WTC11 (cell line): Measurements from ENCODE around the gene WWOX. TPM values are rescaled to one million over a fixed set of nuclear protein-coding genes. Genes with fewer than 3 reads are reported as not detected.

ENCODE experiments used
- ATAC-seq: fragments of 200-7000 bp; cut with Tn5 transposase; 2 replicates; pipeline ENCODE4 v1.10.0; 2021; ENCODE audit warnings: mild to moderate bottlenecking, moderate library complexity
- CTCF ChIA-PET: fragments of 300-600 bp; sonication (Branson Sonifier 250); formaldehyde crosslinking; loops from one replicate; lab custom pipeline; 2021; ENCODE audit warnings: antibody characterized with exemption; lab: Charles Lee
- POLR2A ChIA-PET: fragments of 350-600 bp; sonication (Branson Sonifier 250); formaldehyde crosslinking; loops from one replicate; lab custom pipeline; 2021; ENCODE audit warnings: antibody characterized with exemption; lab: Charles Lee
- DNase-seq: peaks from one replicate; pipeline ENCODE4 v3.0.0; 2021; ENCODE audit warnings: low spot score
- H3K27ac Mint-ChIP-seq: 2 replicates; pipeline ENCODE4 v1.8.0; 2021; ENCODE audit warnings: mixed read lengths
- H3K27me3 Mint-ChIP-seq: 2 replicates; pipeline ENCODE4 v1.8.0; 2021; ENCODE audit warnings: low read depth, mild to moderate bottlenecking, moderate library complexity, mixed read lengths
- H3K36me3 Mint-ChIP-seq: 2 replicates; pipeline ENCODE4 v1.8.0; 2021; ENCODE audit warnings: mixed read lengths
- H3K4me1 Mint-ChIP-seq: 2 replicates; pipeline ENCODE4 v1.8.0; 2022; ENCODE audit warnings: mixed read lengths
- H3K4me3 Mint-ChIP-seq: 2 replicates; pipeline ENCODE4 v1.8.0; 2021; ENCODE audit warnings: mild to moderate bottlenecking, moderate library complexity, mixed read lengths
- H3K9me3 Mint-ChIP-seq: 2 replicates; pipeline ENCODE4 v1.8.0; 2021; ENCODE audit warnings: mixed read lengths
- ELF4 ChIP-seq: sonication (generic); formaldehyde crosslinking; IDR thresholded peaks from 2 replicates; pipeline ENCODE4 v1.8.1; 2022; ENCODE audit warnings: low read depth, mild to moderate bottlenecking, moderate library complexity, missing genetic modification reagents
- EMX1 ChIP-seq: fragments of 250-450 bp; sonication (Bioruptor Pico); IDR thresholded peaks from 2 replicates; pipeline ENCODE4 v1.8.0; 2021; ENCODE audit warnings: mild to moderate bottlenecking
- ESRRA ChIP-seq: sonication (generic); formaldehyde crosslinking; IDR thresholded peaks from 2 replicates; pipeline ENCODE4 v1.8.1; 2022; ENCODE audit warnings: mild to moderate bottlenecking, missing genetic modification reagents, borderline replicate concordance
- GTF2I ChIP-seq: fragments of 250-450 bp; sonication (Bioruptor Pico); conservative IDR thresholded peaks from 2 replicates; pipeline ENCODE4 v1.4.0; 2021; ENCODE audit warnings: mild to moderate bottlenecking
- HMGXB4 ChIP-seq: sonication (generic); formaldehyde crosslinking; IDR thresholded peaks from 2 replicates; pipeline ENCODE4 v1.8.1; 2023; ENCODE audit warnings: mild to moderate bottlenecking, moderate library complexity, missing genetic modification reagents
- KAT7 ChIP-seq: sonication (generic); formaldehyde crosslinking; IDR thresholded peaks from 2 replicates; pipeline ENCODE4 v1.8.1; 2023; ENCODE audit warnings: missing genetic modification reagents, mild to moderate bottlenecking, borderline replicate concordance
- RELA ChIP-seq: sonication (generic); formaldehyde crosslinking; IDR thresholded peaks from 2 replicates; pipeline ENCODE4 v1.8.1; 2022; ENCODE audit warnings: missing genetic modification reagents, mild to moderate bottlenecking, borderline replicate concordance
- SMAD3 ChIP-seq: sonication (generic); formaldehyde crosslinking; IDR thresholded peaks from 2 replicates; pipeline ENCODE4 v1.8.0; 2022; ENCODE audit warnings: missing genetic modification reagents, mild to moderate bottlenecking, borderline replicate concordance
- SMAD4 ChIP-seq: sonication (generic); formaldehyde crosslinking; IDR thresholded peaks from 2 replicates; pipeline ENCODE4 v1.8.0; 2022; ENCODE audit warnings: mild to moderate bottlenecking, missing genetic modification reagents
- STAT6 ChIP-seq: sonication (generic); formaldehyde crosslinking; conservative IDR thresholded peaks from 2 replicates; pipeline ENCODE4 v1.8.1; 2023; ENCODE audit warnings: mild to moderate bottlenecking, low read depth, missing genetic modification reagents, moderate library complexity
- TP53 ChIP-seq: sonication (generic); formaldehyde crosslinking; IDR thresholded peaks from 2 replicates; pipeline ENCODE4 v1.8.1; 2023; ENCODE audit warnings: mild to moderate bottlenecking, missing genetic modification reagents
- ZNF121 ChIP-seq: sonication (generic); formaldehyde crosslinking; IDR thresholded peaks from 2 replicates; pipeline ENCODE4 v1.8.0; 2023; ENCODE audit warnings: missing genetic modification reagents
- ZNF219 ChIP-seq: sonication (generic); formaldehyde crosslinking; IDR thresholded peaks from 2 replicates; pipeline ENCODE4 v1.8.0; 2023; ENCODE audit warnings: missing genetic modification reagents, mild to moderate bottlenecking, borderline replicate concordance
- total RNA-seq: library from RNA; stranded (reverse); gene quantifications from 3 replicates; pipeline ENCODE4 v1.2.3, GENCODE V29; 2021
- TF ChIP-seq, protein P1 (sequence below): sonication (generic); formaldehyde crosslinking; IDR thresholded peaks from 2 replicates; pipeline ENCODE4 v1.8.1; 2022; ENCODE audit warnings: missing genetic modification reagents, borderline replicate concordance
- TF ChIP-seq, protein P2 (sequence below): fragments of 200-600 bp; IDR thresholded peaks from 2 replicates; pipeline ENCODE4 v1.8.0; 2022; ENCODE audit warnings: antibody characterized with exemption
- TF ChIP-seq, protein P3 (sequence below): sonication (generic); formaldehyde crosslinking; IDR thresholded peaks from 2 replicates; pipeline ENCODE4 v1.8.1; 2023; ENCODE audit warnings: mild to moderate bottlenecking, missing genetic modification reagents
- TF ChIP-seq, protein P4 (sequence below): sonication (generic); formaldehyde crosslinking; IDR thresholded peaks from 2 replicates; pipeline ENCODE4 v1.8.1; 2023; ENCODE audit warnings: mild to moderate bottlenecking, missing genetic modification reagents

The WWOX gene
- total RNA-seq, 1 experiment from 2014 or later: 15.7 TPM

DNA sequence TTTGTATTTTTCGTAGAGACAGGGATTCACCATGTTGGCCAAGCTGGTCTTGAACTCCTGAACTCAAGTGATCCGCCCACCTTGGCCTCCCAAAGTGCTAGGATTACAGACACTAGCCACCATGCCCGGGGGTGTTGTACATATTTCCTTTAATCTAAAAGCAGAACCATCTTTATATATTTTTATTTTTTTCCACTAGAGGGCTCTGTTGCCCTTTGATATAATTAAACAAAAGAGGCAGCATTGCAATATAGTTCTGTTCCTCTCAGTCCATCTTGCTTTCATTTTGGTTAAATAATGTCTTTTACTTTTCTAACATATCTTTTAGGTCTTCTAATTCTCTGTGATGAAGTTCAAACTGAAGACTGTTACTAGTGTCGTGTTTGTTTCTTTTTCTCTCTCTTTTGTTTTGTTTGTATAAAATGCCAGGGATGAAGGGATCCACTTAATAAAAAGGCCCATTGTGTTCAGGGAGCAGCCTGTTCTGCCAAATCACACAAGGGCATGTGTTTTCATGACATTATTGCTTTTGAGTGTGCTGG, 23.4 kb downstream of the WWOX start:
- CTCF ChIA-PET: no interaction called here
- no peak for TF ChIP-seq KAT7 (CRISPR knock-in tag)
- no peak for TF ChIP-seq GTF2I (CRISPR knock-in tag)
- no peak for TF ChIP-seq ELF4 (CRISPR knock-in tag)
- no peak for TF ChIP-seq HMGXB4 (CRISPR knock-in tag)
- TF ChIP-seq SMAD4 (CRISPR knock-in tag): no peak
- TF ChIP-seq, protein P1, sequence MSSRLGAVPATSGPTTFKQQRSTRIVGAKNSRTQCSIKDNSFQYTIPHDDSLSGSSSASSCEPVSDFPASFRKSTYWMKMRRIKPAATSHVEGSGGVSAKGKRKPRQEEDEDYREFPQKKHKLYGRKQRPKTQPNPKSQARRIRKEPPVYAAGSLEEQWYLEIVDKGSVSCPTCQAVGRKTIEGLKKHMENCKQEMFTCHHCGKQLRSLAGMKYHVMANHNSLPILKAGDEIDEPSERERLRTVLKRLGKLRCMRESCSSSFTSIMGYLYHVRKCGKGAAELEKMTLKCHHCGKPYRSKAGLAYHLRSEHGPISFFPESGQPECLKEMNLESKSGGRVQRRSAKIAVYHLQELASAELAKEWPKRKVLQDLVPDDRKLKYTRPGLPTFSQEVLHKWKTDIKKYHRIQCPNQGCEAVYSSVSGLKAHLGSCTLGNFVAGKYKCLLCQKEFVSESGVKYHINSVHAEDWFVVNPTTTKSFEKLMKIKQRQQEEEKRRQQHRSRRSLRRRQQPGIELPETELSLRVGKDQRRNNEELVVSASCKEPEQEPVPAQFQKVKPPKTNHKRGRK (CRISPR knock-in tag): no peak
- TF ChIP-seq, protein P2, sequence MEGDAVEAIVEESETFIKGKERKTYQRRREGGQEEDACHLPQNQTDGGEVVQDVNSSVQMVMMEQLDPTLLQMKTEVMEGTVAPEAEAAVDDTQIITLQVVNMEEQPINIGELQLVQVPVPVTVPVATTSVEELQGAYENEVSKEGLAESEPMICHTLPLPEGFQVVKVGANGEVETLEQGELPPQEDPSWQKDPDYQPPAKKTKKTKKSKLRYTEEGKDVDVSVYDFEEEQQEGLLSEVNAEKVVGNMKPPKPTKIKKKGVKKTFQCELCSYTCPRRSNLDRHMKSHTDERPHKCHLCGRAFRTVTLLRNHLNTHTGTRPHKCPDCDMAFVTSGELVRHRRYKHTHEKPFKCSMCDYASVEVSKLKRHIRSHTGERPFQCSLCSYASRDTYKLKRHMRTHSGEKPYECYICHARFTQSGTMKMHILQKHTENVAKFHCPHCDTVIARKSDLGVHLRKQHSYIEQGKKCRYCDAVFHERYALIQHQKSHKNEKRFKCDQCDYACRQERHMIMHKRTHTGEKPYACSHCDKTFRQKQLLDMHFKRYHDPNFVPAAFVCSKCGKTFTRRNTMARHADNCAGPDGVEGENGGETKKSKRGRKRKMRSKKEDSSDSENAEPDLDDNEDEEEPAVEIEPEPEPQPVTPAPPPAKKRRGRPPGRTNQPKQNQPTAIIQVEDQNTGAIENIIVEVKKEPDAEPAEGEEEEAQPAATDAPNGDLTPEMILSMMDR: 0 out of 2 replicates have a peak, but pooled peaks have one; percentile 40
- no peak for TF ChIP-seq STAT6 (CRISPR knock-in tag)
- no peak for TF ChIP-seq ESRRA (CRISPR knock-in tag)
- Mint-ChIP-seq H3K36me3 (peaks cover 12% of the 10 kb centered on the region), H3K27ac (no peak overlapping the region), H3K27me3 (no peaks in the 10 kb centered on the region), H3K9me3 (no peaks in the 10 kb centered on the region), H3K4me3 (no peak overlapping the region), H3K4me1 (peaks cover 6% of the 10 kb centered on the region; the same call in 1 of the 2 replicates)
- POLR2A ChIA-PET: no interaction called here
- no peak for DNase-seq
- ATAC-seq: peak; percentile 58

DNA sequence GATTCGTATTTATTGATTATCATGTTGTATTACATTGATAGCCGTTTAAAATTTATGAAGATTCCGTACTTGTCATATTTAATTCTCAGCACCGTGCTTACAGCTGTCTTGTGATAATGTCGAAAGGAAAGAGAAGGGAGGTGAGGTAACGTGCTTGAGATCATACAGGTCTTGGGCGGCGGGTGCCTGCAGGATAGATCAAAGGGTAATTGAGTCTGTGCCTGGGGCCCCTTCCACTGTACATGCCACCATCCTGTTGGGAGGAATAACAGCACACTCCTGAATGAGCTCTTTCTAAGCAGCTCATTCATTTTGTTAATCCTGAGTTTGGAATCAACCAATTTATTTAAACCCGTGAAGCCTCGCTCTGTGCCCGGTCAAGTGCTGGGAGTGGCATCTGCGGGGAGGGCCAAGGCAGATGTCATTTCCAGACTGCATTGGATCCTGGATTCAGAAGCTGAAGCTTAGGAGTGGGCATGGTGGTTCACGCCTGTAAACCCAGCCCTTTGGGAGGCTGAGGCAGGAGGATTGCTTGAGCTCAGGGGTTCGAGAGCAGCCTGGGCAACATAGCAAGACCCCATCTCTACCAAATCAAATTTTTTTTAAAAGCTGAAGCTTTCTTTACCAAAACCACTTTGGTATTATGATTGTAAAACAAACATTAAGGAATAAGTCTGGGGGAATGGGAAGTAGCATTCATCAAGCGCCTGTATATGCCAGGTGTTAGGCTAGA, 25.8 kb downstream of the WWOX start:
- H3K27ac Mint-ChIP-seq: no peak overlapping the region
- CTCF ChIA-PET: no interaction called here
- POLR2A ChIA-PET: interaction anchor here (0.6 kb wide), 1 partner anchor 628 kb away, joined by 4 read pairs; no protein-coding TSS in a partner anchor

GRCh38 chr16:78126662-78127061, 27.2 kb downstream of the WWOX start:
- ChIA-PET CTCF (no interaction called here), POLR2A (no interaction called here)
- no peaks in the 10 kb centered on the region for H3K36me3 Mint-ChIP-seq
- no peaks in the 10 kb centered on the region for H3K27me3 Mint-ChIP-seq
- H3K4me3 Mint-ChIP-seq: no peak overlapping the region
- no peak overlapping the region for H3K27ac Mint-ChIP-seq
- no peak for ATAC-seq
- H3K9me3 Mint-ChIP-seq: no peaks in the 10 kb centered on the region
- peaks cover 6% of the 10 kb centered on the region; the same call in 1 of the 2 replicates for H3K4me1 Mint-ChIP-seq
- no peak for DNase-seq
- TF ChIP-seq, protein P3, sequence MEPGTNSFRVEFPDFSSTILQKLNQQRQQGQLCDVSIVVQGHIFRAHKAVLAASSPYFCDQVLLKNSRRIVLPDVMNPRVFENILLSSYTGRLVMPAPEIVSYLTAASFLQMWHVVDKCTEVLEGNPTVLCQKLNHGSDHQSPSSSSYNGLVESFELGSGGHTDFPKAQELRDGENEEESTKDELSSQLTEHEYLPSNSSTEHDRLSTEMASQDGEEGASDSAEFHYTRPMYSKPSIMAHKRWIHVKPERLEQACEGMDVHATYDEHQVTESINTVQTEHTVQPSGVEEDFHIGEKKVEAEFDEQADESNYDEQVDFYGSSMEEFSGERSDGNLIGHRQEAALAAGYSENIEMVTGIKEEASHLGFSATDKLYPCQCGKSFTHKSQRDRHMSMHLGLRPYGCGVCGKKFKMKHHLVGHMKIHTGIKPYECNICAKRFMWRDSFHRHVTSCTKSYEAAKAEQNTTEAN: no peak
- TF ChIP-seq, protein P4, sequence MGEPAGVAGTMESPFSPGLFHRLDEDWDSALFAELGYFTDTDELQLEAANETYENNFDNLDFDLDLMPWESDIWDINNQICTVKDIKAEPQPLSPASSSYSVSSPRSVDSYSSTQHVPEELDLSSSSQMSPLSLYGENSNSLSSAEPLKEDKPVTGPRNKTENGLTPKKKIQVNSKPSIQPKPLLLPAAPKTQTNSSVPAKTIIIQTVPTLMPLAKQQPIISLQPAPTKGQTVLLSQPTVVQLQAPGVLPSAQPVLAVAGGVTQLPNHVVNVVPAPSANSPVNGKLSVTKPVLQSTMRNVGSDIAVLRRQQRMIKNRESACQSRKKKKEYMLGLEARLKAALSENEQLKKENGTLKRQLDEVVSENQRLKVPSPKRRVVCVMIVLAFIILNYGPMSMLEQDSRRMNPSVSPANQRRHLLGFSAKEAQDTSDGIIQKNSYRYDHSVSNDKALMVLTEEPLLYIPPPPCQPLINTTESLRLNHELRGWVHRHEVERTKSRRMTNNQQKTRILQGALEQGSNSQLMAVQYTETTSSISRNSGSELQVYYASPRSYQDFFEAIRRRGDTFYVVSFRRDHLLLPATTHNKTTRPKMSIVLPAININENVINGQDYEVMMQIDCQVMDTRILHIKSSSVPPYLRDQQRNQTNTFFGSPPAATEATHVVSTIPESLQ (CRISPR knock-in tag): no peak
- TF ChIP-seq SMAD3 (no peak), RELA (CRISPR knock-in tag) (no peak), TP53 (no peak), EMX1 (no peak)

More for the DNA sequence above, 25.8 kb downstream of the WWOX start:
- peaks cover 6% of the 10 kb centered on the region; the same call in 1 of the 2 replicates for H3K4me1 Mint-ChIP-seq
- TF ChIP-seq ZNF121 (peak; percentile 48; the same call in 1 of the 2 replicates), ZNF219 (no peak)
- TF ChIP-seq, all 79 proteins: peak for 1
- DNase-seq (no peak), ATAC-seq (no peak)
- Mint-ChIP-seq H3K36me3 (no peaks in the 10 kb centered on the region), H3K4me3 (no peak overlapping the region), H3K27me3 (no peaks in the 10 kb centered on the region), H3K9me3 (no peaks in the 10 kb centered on the region)
